Endodermal cell (in vitro differentiated cells): Measurements from ENCODE around the gene NPTX1. TPM values are rescaled to one million over a fixed set of nuclear protein-coding genes. Genes with fewer than 3 reads are reported as not detected.

ENCODE experiments used
- DNase-seq: peaks from one replicate; pipeline ENCODE4 v3.0.0-alpha.2; 2017
- H3K27ac ChIP-seq: 2 replicates; pipeline ENCODE4 v1.5.1; 2013; ENCODE audit warnings: mild to moderate bottlenecking, low read depth, low read length, moderate library complexity
- H3K27me3 ChIP-seq: 2 replicates; pipeline ENCODE4 v1.6.1; 2013; ENCODE audit warnings: mild to moderate bottlenecking, low read length, moderate library complexity; ENCODE audit not compliant: insufficient read depth, control insufficient read depth, poor library complexity, severe bottlenecking
- H3K36me3 ChIP-seq: 2 replicates; pipeline ENCODE4 v1.7.0; 2013; ENCODE audit warnings: mild to moderate bottlenecking, low read length, moderate library complexity; ENCODE audit not compliant: control insufficient read depth, insufficient read depth
- H3K4me1 ChIP-seq: one replicate; pipeline ENCODE4 v1.7.0; 2013; ENCODE audit warnings: low read length; ENCODE audit not compliant: control insufficient read depth, insufficient read depth
- H3K4me3 ChIP-seq: 2 replicates; pipeline ENCODE4 v1.5.1; 2013; ENCODE audit warnings: mild to moderate bottlenecking, low read length, moderate library complexity
- H3K9ac ChIP-seq: 2 replicates; pipeline ENCODE4 v1.6.1; 2013; ENCODE audit warnings: mild to moderate bottlenecking, low read length, moderate library complexity; ENCODE audit not compliant: poor library complexity, severe bottlenecking; ENCODE audit errors: extremely low read depth
- H3K9me3 ChIP-seq: 2 replicates; pipeline ENCODE4 v1.6.1; 2013; ENCODE audit warnings: mild to moderate bottlenecking, low read length, moderate library complexity; ENCODE audit not compliant: control insufficient read depth
- H3K27ac Mint-ChIP-seq: 2 replicates; pipeline ENCODE4 v1.8.0; 2020; ENCODE audit warnings: mixed read lengths
- H3K27me3 Mint-ChIP-seq: 2 replicates; pipeline ENCODE4 v1.8.0; 2021; ENCODE audit warnings: mild to moderate bottlenecking, mixed read lengths; ENCODE audit not compliant: insufficient read depth
- H3K36me3 Mint-ChIP-seq: 2 replicates; pipeline ENCODE4 v1.8.0; 2020; ENCODE audit warnings: low read depth, mixed read lengths
- H3K4me1 Mint-ChIP-seq: 2 replicates; pipeline ENCODE4 v1.8.0; 2020; ENCODE audit warnings: mixed read lengths
- H3K4me3 Mint-ChIP-seq: 2 replicates; pipeline ENCODE4 v1.8.0; 2020; ENCODE audit warnings: mild to moderate bottlenecking, moderate library complexity, mixed read lengths
- H3K9me3 Mint-ChIP-seq: 2 replicates; pipeline ENCODE4 v1.8.0; 2020; ENCODE audit warnings: mild to moderate bottlenecking, mixed read lengths
- WGBS, 2 experiments: methylation state at CpG; one replicate each; pipeline versions ENCODE4 v1.1.5 to v1.1.7; 2013; ENCODE audit warnings: missing lambda C conversion rate in 2 of 2, mixed read lengths in 1 of 2; ENCODE audit not compliant: insufficient coverage in 1 of 2, insufficient read length in 1 of 2; 5-methylcytosine and 5-hydroxymethylcytosine counted together
- total RNA-seq, 2 donors: library from RNA; stranded (reverse); fragmentation: NEBNext Ultra II Directional in 1 of 2; extraction: Animal tissue kit (Norgen Biotek cat#: 25700) in 1 of 2; gene quantifications; 2 replicates in 1 of 2; 3 replicates in 1 of 2; pipeline ENCODE4 v1.2.1, GENCODE V29; 2021
- TF ChIP-seq, protein P1 (sequence below): fragments of 200-600 bp; sonication (generic); conservative IDR thresholded peaks from 2 replicates; pipeline ENCODE4 v1.5.0; 2021; ENCODE audit warnings: antibody characterized with exemption, mild to moderate bottlenecking

The NPTX1 gene
- total RNA-seq, 2 donors from 2014 or later = 0.24 to 2.3 TPM

DNA sequence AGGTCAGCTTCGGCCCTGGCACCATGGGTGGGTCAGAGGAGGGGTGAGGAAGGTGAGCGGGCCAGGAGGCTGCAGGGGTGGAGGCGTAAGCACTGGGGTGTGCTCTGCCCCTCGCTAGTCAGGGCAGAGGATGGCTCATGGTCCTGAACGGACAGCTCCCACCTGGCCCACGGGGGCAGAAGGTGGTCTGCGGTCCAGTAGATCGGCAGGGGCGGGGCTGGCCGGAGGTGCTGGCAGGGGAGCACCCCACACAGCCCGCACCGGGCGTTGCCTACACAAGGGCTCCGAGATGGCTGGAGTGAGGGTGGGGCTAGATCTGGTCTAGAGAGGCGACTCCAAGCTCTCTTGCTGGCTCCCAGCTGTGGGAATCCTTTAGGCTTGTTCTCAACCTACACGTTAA is 8.2 kb downstream of the NPTX1 start:
- TF ChIP-seq, protein P1, sequence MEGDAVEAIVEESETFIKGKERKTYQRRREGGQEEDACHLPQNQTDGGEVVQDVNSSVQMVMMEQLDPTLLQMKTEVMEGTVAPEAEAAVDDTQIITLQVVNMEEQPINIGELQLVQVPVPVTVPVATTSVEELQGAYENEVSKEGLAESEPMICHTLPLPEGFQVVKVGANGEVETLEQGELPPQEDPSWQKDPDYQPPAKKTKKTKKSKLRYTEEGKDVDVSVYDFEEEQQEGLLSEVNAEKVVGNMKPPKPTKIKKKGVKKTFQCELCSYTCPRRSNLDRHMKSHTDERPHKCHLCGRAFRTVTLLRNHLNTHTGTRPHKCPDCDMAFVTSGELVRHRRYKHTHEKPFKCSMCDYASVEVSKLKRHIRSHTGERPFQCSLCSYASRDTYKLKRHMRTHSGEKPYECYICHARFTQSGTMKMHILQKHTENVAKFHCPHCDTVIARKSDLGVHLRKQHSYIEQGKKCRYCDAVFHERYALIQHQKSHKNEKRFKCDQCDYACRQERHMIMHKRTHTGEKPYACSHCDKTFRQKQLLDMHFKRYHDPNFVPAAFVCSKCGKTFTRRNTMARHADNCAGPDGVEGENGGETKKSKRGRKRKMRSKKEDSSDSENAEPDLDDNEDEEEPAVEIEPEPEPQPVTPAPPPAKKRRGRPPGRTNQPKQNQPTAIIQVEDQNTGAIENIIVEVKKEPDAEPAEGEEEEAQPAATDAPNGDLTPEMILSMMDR = no peak
- Histone ChIP-seq H3K4me1 (no peaks in the 10 kb centered on the region), H3K36me3 (no peaks in the 10 kb centered on the region), H3K4me3 (no peak overlapping the region), H3K9me3 (no peaks in the 10 kb centered on the region), H3K9ac (no peak overlapping the region), H3K27ac (no peak overlapping the region), H3K27me3 (peaks cover 84% of the 10 kb centered on the region)
- Mint-ChIP-seq H3K9me3 (no peaks in the 10 kb centered on the region), H3K27me3 (peaks cover 67% of the 10 kb centered on the region), H3K27ac (no peak overlapping the region), H3K4me1 (no peaks in the 10 kb centered on the region), H3K4me3 (no peak overlapping the region), H3K36me3 (no peaks in the 10 kb centered on the region)
- 38% methylated on average over 16 of the region's 16 CpGs; no CpG with 5 or more reads in 1 of the 2 experiments for WGBS, 2 experiments
- DNase-seq = peak; percentile 92

- Histone ChIP-seq H3K27me3 (peaks cover 64% of the 10 kb centered on the region), H3K9me3 (no peaks in the 10 kb centered on the region), H3K9ac (no peak overlapping the region), H3K4me3 (no peak overlapping the region), H3K27ac (no peak overlapping the region), H3K36me3 (no peaks in the 10 kb centered on the region), H3K4me1 (no peaks in the 10 kb centered on the region)
- H3K4me3 Mint-ChIP-seq = no peak overlapping the region
- H3K27me3 Mint-ChIP-seq = peaks cover 55% of the 10 kb centered on the region
- no peak overlapping the region for H3K27ac Mint-ChIP-seq
- no peaks in the 10 kb centered on the region for H3K36me3 Mint-ChIP-seq
- 74 to 78% methylated on average over 7 to 14 of the region's 15 CpGs for WGBS, 2 experiments
- no peaks in the 10 kb centered on the region for H3K4me1 Mint-ChIP-seq
- H3K9me3 Mint-ChIP-seq = no peaks in the 10 kb centered on the region
- DNase-seq = no peak
- TF ChIP-seq, protein P1 = no peak
These were observed 10.2 kb downstream of the NPTX1 start for GRCh38 chr17:80466188-80466705.

GRCh38 chr17:80465327-80465974 is 11.0 kb downstream of the NPTX1 start:
- no peak overlapping the region for H3K9ac ChIP-seq
- WGBS, 2 experiments = 83 to 85% methylated on average over 17 to 20 of the region's 20 CpGs
- Mint-ChIP-seq H3K9me3 (no peaks in the 10 kb centered on the region), H3K4me3 (no peak overlapping the region), H3K36me3 (no peaks in the 10 kb centered on the region), H3K4me1 (no peaks in the 10 kb centered on the region), H3K27ac (no peak overlapping the region), H3K27me3 (peaks cover 52% of the 10 kb centered on the region)
- H3K27ac ChIP-seq = no peak overlapping the region
- DNase-seq = no peak
- TF ChIP-seq, protein P1 = no peak
- no peaks in the 10 kb centered on the region for H3K9me3 ChIP-seq
- no peaks in the 10 kb centered on the region for H3K36me3 ChIP-seq
- H3K4me1 ChIP-seq = no peaks in the 10 kb centered on the region
- H3K27me3 ChIP-seq = peaks cover 63% of the 10 kb centered on the region
- no peak overlapping the region for H3K4me3 ChIP-seq
